GM18526 (cell line): ENCODE measurements around the gene COL20A1.

Experiments
- POLR2A ChIP-seq: IDR thresholded peaks from 3 replicates; pipeline ENCODE4 v1.6.1; 2011; ENCODE audit not compliant: insufficient read length; ENCODE audit errors: extremely low read depth

Gene COL20A1

DNA sequence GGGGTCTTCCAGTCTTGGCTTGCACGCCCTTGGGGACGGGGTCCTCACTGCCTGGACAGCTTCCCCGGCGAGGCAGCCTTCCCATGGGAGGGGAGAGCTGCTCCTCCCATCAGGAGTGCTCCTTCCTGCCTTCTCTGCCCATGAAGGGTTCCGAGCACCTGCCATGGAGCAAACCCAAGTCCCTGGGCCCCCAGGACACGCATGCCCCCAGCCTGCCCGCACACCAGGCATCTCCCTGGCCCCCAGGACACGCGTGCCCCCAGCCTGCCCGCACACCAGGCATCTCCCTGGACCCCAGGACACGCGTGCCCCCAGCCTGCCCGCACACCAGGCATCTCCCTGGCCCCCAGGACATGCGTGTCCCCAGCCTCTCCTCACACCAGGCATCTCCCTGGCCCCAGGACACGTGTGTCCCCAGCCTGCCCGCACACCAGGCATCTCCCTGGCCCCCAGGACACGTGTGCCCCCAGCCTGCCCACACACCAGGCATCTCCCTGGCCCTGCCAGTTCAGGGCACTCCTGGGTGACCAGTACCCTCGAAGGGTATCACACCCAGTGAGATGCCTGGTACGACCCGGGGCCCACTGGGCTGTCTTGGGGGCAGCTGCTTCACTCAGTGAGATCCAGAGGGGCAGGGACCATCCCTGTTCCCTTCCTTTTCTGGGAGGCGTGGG lies 21.7 kb downstream of the COL20A1 start:
- no peak for TF ChIP-seq POLR2A

DNA sequence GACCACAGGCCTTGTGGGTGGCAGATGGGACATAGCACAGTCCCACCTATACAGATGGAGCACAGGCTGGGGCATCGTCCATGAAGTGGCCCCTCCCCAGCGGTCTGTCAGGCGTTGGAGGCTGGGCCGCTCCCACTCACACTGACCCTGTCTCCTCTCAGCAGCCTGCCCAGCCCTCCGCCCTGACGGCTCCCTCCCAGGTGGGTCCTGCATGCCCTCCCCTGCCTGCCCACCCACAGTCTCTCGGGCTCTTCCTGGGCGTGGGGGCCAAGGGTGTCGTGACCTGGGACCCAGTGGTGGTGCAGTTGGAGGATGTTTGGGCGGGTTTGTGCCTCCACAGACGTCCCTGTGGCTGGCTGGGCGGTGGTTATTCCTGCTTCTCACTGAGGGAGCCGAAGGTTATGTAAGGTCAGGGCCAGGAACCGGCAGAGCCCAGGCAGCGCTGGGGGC lies 22.3 kb downstream of the COL20A1 start:
- no peak for TF ChIP-seq POLR2A

DNA sequence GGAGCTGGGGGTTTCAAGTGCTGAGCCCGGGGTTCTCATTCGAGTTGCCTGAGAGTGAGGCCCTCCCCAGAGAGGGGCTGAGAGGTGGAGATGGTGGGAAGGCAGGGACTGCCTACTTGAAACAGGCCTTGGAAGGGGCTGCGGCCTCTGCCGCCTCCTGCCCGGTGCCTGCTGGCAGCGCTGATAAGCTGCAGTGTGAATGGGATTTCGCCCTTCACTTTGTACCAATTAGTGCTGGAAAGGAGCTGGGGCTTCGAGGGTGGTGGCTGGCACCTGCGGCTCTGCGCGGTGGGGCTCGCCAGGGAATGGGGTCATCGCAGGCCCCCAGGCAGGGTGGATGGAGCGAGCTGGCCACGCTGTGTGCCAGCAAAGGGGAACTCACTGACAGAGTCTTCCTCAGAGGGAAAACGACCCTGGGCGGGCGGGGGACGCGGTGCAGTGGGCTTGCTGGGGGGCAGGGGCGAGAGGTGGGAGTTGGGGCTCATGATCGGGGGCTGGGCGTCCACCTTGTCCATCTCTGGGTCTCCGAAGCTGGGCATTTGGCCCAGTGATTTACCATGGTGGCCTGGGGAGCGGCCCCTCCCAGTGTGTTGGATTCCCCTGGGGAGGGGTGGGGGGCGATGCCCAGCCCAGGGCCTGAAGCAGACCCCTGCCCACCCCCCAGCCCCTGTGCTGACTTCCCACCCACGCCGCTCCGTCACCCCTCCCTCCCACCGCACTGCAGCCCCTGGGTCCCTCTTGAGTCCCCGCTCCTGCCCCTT lies 22.9 kb downstream of the COL20A1 start:
- TF ChIP-seq POLR2A = no peak

DNA sequence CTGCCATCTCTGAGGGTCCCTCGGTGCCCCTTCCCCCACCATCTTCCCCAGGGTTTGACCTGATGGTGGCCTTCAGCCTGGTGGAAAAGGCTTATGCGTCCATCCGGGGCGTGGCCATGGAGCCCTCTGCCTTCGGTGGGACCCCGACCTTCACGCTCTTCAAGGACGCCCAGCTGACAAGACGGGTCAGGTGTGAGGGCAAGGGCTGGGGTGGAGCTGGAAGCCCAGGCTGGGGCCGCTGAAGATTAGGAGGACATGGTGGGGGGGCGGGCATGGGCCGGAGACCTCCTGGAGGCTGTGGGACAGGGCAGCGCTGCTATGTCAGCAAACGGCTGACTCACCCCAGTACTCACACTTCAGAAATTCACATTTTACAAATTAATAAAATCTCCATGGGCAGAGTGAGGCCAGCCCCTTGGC lies 23.5 kb downstream of the COL20A1 start:
- no peak for TF ChIP-seq POLR2A

DNA sequence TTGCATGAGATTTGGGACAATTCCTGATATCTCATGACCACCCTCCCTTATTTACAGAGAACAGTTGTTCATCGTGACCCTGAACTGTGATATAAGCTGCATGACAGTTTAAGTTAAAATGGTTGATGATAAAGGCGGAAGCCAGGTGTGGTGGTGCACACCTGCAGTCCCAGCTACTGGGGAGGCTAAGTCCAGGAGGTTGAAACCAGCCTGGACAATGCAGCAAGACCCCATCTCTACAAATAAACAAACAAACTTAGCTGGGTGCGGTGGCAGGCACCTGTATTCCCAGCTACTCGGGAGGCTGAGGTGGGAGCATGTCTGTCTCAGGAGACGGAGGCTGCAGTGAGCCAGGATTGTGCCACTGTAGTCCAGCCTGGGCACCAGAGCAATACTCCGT lies 24.1 kb downstream of the COL20A1 start:
- TF ChIP-seq POLR2A = no peak

DNA sequence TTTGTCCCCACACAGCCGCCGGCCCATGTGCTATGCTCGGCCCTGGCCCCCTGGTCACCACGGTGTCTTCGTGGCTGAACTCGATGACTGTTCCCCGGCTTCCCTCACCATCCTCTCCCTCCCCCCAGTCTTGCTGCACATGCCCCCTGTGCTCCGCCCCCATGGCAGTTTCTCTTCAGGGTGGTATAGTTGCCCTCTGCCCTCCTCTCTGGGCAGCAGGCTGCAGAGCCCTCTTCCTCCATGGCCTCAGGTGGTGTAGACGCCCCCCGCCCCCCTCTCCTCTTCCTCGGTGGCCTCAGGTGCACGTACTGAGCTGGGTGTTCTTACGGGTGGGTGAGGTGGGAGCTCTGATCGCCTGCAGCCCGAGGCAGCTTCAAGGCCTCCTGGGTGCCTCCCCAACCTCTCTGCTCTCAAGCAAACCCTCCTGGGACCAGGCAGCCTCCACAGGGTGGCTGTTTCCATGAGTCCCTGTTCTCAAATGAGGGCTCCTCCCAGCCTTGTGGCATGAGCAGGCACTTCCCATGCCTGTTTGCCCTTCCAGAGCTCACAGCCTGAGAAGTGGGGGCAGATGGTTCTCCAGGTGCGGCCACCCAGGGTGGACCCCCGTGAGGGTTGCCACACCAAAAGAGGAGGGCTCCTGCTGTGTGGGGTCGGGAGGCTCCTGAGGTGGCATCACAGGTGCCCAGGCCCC lies 24.8 kb downstream of the COL20A1 start:
- no peak for TF ChIP-seq POLR2A

DNA sequence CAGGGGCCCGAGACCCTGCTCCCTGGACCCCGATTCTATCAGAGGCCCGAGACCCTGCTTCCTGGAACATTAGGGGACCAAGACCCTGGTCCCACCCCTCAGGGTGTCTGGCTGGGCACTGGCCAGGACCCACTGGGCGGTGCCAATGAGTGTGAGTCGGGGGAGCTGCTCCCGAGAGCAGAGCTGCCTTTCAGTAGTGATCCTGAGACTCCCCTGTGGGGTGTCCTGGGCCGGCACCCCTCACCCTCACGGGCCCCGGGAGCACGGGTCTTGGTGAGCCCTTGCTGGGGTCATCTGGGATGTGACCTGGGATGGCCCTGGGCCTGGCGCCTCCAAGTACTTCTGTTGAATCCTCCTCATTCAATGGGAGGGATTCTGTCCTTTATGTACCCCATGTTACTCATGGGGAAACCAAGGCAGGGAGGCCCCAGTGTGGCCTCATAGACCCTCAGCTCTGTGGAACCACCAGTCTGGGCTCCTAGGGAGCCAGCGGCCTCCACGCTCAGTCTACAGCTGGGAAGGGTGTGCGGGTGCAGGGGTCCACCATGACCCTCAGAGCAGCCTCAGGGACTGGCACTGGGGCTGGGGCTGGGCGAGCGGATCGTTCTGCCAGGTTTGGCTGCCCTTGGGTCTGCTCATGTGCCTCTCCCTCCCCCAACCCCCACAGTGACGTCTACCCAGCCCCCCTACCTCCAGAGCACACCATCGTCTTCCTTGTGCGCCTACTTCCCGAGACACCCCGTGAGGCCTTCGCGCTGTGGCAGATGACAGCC lies 25.6 kb downstream of the COL20A1 start:
- TF ChIP-seq POLR2A = no peak

DNA sequence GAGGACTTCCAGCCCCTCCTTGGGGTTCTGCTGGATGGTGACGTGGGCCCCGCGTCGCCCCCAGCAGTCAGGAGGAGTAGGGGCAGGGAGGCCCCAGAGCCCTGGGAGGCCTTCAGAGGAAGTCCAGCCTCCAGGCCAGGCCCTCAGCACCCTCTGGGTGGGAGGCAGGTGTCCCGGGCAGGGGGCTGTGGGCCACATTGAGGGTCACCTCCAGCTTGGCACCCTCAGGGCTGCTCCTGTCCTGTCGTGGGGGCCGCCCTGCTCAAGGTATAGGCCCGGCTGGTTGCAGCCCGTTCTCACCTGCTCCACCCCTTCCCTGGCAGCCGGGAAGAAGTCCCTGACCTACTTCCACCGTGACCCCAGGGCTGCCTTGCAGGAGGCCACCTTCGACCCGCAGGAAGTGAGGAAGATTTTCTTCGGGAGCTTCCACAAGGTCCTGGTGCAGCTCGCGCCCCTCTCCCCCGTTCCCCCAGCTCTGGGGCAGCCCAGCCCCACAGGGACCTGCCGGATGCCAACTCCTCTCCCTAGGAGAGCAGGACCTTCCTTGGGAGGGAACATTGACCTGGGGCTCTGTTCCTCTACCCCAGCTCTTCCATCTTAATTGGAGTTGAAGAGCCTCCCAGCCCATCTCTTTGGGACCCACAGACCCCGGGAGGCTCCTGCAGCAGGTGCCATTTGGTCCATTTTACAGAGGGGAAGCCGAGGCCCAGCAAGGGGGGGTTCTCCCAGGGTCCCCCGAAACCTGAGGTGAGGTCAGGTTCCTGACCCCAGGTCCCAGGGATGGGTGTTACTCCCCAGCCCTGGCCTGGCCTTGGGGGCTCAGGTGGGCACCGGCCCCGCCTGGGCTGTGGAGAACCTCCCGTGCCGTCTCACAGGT lies 26.4 kb downstream of the COL20A1 start:
- no peak for TF ChIP-seq POLR2A

DNA sequence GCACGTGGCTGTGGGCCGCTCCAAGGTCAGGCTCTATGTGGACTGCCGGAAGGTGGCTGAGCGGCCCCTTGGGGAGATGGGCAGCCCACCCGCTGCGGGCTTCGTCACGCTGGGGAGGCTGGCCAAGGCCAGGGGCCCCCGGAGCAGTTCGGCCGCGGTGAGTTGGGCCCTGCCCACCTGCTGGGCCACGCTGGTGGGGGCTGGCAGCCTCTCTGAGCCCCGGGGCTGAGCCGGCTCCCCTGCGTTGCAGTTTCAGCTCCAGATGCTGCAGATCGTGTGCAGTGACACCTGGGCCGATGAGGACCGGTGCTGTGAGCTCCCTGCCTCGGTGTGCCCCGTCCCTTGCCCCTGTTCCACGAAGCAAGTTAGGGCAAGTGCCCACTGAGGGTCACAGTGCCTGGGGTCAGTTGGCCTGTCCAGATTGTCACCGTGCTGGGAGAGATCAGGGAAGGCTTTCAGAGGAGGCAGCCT lies 27.1 kb downstream of the COL20A1 start:
- no peak for TF ChIP-seq POLR2A

DNA sequence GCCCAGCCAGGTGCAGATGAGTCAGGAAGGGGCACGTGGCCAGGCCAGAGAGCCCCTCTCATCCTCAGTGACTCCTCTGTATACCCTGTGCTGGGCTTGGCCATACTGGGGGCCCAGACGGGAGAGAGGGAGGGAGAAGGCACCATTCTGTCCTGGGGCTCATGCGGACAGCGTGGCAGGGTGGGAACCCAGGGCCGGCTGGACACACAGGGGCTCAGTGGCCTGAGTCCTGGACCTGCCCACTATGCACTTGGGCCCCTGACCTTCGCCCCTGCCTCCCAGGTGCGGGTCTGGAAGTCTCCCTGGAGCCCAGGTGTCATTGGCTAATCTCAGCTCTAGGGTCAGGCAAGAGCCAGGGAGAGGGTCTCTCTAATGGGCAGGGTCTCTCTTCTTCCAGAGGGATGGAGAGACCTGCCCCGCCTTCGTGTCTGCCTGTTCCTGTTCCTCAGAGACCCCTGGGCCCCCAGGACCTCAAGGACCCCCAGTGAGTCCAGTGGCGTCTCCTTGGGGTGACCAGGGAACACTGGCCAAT lies 27.7 kb downstream of the COL20A1 start:
- TF ChIP-seq POLR2A = no peak

DNA sequence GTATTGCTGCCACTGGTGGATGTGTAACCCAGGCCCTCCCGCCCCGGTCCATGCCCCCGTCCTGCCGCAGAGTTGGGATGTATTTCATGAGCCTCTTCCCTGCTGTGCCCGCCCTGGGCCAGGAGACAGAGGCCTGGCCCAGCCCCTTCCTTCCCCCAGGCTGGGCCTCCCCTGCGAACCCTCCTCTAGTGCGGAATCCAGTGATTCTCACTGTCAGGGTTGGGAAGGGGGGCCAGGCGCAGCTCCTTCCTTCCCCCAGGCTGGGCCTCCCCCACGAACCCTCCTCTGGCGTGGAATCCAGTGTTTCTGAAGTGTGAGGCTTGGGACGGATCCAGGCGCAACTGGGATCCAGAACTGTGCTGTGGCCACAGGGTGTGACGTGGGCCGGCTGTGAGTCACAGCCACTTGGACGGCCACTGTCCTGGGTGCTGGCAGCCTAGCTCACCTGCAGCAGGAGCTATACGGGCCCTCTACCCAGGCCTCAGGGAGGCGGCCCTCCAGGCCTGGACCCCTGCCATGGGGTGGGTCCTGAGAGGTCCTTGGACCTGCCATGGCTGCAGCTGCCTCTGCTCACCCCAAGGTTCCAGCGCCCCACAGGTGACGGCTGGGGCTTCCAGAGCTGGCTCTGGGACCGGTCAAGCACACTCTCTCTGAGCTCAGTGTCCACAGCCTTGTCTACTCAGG lies 28.3 kb downstream of the COL20A1 start:
- TF ChIP-seq POLR2A = no peak

DNA sequence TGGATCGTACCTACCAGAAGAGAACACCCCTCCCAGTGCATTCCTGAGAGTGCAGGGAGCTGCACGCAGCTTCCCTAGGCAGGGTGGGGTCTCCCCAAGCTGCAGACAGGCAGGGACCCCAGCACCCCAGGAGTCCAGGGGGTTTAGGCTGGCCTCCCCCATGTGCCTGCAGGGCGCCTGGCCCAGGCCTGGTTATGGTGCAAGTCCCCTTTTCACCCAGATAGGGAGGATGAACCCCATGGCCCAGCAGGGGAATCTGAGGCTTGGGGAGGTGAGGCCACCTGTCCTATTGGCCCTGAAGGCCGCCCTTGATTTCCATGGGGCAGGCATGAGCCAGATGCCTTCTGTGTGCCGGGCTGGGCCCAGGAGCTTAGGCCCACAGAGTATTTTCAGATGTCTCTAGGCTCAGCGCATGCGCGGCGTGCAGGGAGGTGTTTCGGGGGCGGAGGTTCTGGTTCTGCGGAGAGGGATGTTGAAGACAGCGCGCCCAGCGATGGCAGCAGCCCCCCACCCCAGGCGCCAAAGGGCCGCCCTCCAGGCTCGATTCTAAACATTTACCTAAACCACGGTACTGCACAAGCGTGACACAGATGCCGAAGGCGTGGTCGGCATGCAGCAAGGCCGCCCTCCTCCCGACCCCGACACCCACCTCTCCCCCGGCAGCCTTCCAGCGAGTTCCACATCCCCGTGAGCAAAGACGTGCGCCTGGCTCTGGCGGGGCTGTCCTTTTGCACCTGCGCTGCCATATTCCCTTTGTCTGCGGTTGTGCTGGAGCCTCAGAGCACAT lies 29.4 kb downstream of the COL20A1 start:
- no peak for TF ChIP-seq POLR2A

DNA sequence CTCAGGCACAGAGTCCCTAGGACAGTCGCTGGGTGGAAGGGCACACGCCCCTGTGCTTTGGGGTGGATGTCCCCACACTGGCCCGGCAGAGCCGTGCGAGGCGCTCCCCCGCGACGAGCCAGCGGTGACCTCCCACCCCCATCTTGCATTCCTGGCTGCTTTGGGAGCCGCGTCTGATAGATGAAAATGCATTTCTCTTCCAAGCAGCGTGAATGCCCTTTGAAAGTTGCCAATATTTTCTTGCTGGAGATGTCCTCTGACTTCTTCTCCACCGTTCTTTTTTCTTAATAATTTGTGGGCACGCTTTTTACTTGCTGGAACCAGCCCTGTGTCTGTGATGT lies 29.9 kb downstream of the COL20A1 start:
- TF ChIP-seq POLR2A = no peak
